HG03469 (cell line): ENCODE measurements around the gene ZNF593OS.

Experiments used
- ATAC-seq: cut with Tn5 transposase; IDR thresholded peaks from one replicate; pipeline ENCODE4 v1.9.1; 2021; ENCODE audit warnings: mild to moderate bottlenecking, moderate library complexity, moderate number of reproducible peaks; ENCODE audit not compliant: unreplicated experiment

ZNF593OS gene

GRCh38 chr1:26160527-26161414 lies 10.9 kb downstream of the ZNF593OS start:
- ATAC-seq, result no peak

- ATAC-seq, result no peak
These were observed 11.9 kb downstream of the ZNF593OS start for GRCh38 chr1:26159743-26160039.

GRCh38 chr1:26158908-26159742 lies 12.5 kb downstream of the ZNF593OS start, which contains the start of gene FAM110D:
TSS of gene FAM110D (plus strand) at chr1:26159079. CDS start at chr1:26161292, 2,213 bp downstream.
- ATAC-seq, result no peak

- no peak for ATAC-seq
These were observed 13.2 kb downstream of the ZNF593OS start for GRCh38 chr1:26158271-26158907.

- ATAC-seq, result no peak
These were observed 15.2 kb downstream of the ZNF593OS start for GRCh38 chr1:26156285-26157038.

- no peak for ATAC-seq
These were observed 16.0 kb downstream of the ZNF593OS start for GRCh38 chr1:26155370-26156284.

- no peak for ATAC-seq
These were observed 16.9 kb downstream of the ZNF593OS start for GRCh38 chr1:26154750-26155149.

DNA sequence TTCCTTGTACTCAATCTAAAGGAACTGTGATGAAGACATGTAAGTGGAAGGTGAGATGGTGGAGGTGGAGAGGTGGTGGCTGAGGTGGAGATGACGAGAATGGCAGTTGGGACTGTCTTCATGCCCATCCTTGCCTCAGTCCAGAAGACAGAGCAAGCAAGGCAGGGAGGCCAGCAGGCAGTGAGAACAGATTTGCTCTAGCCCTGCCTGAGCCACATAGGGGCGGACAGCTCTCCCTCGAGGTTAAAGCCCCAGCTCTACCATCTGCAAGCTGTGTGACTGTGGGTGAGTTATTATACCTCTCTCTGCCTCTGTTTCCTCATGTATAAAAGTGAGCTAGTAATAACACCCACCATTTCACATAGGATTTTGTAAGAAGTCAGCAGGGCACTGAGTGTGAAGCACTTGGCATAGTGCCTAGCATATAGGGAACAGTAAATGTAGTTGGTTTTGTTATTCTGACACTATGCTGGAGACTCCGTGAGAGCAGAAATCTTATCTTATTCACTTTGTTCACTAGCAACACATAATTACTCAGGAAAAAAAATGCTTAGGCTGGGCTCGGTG lies 17.6 kb downstream of the ZNF593OS start:
- no peak for ATAC-seq

- no peak for ATAC-seq
These were observed 22.7 kb downstream of the ZNF593OS start for GRCh38 chr1:26148887-26149286.

GRCh38 chr1:26145960-26146294 lies 25.7 kb downstream of the ZNF593OS start:
- ATAC-seq, result no peak

- no peak for ATAC-seq
These were observed 26.3 kb downstream of the ZNF593OS start for GRCh38 chr1:26145041-26145959.

DNA sequence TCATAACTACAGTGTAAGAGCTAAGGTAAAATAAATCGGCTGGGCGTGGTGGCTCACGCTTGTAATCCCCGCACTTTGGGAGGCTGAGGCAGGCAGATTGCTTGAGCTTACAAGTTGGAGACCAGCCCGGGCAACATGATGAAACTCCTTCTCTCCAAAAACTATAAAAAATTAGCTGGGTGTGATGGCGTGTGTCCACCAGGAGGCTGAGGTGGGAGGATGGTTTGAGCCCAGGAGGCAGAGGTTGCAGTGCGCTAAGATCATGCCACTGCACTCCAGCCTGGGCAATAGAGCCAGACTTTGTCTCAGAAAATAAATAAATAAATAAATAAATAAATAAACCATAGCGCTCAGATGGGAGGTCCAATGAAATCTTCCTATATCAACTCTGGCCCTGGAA lies 29.5 kb downstream of the ZNF593OS start:
- no peak for ATAC-seq

GRCh38 chr1:26138974-26139558 lies 32.6 kb downstream of the ZNF593OS start:
- no peak for ATAC-seq

- no peak for ATAC-seq
These were observed 37.2 kb downstream of the ZNF593OS start for GRCh38 chr1:26134466-26134865.

DNA sequence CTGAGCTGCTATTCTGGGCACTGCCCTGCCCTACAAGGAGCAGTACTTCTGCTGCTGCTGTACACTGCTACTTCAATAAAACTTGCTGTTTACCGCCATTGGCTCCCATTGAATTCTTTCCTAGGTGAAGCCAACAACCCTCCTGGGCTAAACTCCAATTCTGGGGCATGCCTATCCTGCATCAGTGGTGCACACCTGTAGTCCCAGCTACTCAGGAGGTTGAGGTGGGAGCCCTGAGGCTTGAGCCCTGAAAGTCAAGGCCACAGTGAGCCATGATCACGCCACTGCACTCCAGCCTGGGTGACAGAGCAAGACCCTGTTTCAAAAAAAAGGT lies 38.8 kb downstream of the ZNF593OS start:
- no peak for ATAC-seq

- ATAC-seq, result no peak
These were observed 39.4 kb downstream of the ZNF593OS start for GRCh38 chr1:26132128-26132833.

- ATAC-seq, result no peak
These were observed 40.9 kb downstream of the ZNF593OS start for GRCh38 chr1:26130695-26131094.

DNA sequence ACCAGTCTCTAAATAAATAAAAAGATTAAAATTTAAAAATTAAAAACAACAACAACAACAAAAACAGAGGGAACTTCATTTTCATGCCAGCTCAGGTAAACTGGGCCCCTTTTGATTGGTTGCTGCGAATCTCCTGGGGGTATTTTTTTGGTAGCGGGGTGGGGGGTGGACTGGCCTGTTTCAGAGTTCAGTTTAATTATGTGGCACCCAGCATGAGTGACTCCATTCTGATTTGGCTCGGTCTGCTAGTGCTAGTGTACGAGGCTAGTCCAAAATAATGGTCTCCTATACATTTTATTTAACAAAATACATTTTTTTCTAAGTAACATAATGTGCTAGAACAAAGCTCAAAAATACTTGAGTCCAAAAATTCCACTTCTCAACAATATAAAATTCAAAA lies 41.9 kb downstream of the ZNF593OS start:
- no peak for ATAC-seq
